ENCODE measurements around the gene DACH1.

DACH1 gene

DNA sequence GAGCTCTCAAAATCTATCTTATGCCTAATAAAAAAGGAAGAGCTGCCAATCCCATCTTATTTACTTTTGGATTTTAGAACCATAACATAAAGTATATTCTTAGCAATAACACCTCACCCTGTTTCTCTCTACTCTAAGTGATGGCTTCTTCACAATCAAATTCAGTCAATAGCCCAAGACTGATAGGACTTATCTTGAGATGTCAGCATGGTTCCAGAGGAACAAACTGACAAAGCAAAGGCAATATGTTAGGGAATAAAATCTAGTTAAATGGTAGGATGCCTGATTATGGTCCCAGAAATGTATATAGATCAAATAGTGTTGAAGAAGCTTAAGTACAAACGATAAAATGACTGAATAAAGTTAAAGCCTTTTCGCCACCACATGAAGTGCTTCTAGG lies 36.3 kb downstream of the DACH1 start:
- no peak for DNase-seq

DNA sequence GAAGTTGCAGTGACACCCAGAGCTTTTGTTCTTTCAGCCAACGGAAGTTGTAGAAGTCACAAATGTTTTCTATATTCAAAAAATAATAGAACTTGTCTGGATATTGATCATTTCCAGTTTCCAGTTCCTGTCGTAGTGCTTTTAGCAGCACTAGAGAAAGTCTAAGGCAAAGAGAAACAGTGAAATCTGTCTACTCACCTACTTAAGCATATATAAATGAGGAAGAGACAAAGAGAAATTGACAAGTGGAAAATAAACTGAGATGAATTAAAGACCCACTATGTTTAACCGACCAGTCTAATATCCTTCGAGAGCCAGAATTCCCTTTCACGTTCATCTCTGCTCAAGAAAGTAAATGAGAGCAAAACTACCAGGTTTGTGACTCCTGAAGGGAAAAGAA lies 36.7 kb downstream of the DACH1 start:
- DNase-seq = no peak

DNA sequence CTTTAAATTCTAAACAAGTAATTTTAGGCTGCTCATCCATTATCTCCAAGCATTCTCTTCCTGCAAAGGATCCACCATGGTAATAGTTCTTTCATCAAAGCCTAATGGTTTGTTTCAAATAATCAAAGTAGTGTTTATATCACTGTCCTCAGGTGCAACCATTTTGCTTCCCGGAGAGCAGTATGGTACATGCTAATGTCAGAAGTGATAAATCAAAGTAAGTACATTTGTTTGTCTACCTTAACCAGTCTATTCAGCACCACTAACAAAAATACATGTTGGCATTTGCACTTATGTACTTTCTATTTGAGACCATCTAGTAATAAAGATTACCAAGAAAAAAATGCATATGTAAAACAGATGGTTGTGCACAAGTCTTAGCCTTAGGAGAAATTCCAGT lies 37.5 kb downstream of the DACH1 start:
- DNase-seq = no peak

DNA sequence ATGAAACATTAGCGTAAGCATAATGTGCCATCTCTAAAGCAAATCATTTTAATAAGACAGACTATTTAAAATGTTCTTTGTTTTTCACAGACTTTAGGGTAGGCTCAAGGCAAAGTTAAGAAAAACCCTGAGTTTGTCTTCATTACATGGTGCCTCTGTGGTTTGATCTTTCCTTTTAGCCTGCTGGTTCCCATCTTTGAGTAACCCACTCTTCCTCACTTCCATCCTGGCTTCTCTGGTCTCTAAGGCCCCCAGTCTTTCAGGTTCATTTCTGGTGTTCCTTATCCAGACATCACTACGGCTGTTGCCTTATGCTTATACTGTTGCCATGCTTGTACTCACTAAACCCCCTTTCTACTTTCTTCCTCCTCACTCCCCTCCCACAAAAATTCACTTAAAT lies 38.4 kb downstream of the DACH1 start:
- no peak for DNase-seq

DNA sequence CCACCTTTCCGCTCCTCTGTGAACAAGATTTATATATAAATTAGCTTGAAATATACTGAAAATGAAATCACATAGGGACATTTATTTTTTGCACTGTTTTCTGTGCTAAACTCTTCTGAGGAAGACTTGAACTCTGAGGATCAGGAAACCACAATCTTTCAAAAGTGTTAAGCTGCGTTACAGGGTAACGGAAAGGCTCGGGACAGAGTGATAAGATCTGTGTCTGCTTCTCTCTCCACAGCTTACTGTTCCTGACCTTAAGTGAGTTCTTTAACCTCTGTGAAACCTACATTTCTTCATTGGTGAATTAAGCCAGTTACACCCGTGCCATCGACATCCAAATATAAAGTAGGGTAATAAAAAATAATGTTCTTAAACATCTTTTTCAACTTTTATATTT lies 38.9 kb downstream of the DACH1 start:
- DNase-seq = no peak

DNA sequence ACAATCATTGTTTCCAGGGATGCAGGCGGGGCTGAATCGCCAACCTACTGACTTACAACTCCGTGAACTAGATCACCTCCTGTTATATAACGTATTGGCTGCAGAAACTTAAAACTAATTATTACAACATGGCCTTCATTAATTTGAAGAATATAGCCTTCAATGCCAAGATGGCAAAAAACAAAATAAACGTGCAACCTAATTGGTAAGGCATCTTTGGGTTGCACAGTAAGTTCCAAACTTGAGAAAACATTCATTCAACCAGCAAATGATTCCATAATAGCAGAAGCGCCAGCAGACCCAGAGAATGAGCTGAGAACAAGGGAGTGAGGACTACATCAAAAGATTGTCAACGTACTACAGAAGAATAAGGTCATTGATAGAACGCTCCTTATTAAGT lies 39.8 kb downstream of the DACH1 start:
- DNase-seq = no peak

DNA sequence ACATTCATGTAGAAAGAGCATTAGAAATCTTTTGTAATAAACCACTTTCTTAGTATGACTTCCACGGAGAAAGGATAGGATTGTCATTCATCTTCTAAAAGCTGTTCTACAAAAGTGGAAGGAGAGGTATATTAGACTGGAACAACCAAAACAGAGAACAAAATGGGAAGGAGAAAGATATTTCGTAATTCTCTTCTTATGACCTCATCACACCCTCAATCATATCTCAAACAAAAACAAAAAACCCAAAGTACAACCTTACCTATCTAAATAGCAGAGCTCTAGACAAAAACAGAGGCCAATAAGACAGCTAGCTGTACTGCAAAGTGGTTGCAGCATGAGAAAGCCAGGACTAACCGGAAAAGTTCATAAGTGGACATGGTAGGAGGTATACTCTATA lies 46.3 kb downstream of the DACH1 start:
- no peak for DNase-seq

DNA sequence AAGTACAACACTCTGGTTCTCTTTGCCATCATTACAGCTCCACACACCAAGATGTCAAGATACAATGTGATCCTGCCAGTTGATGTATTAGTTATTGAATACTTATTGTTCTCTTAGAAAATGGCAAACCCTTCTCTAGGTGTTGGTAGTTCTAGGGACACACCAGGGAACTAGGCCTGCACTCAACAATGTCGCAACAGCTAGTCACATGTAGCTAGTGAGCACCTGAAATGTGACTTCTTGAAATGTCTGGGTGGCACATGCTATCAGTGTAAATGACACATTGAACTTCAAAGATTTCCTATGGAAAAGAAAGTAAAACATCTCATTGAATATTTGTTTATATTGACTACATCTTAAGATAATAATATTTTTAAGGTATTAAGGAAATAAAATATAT lies 49.7 kb downstream of the DACH1 start:
- DNase-seq = no peak

DNA sequence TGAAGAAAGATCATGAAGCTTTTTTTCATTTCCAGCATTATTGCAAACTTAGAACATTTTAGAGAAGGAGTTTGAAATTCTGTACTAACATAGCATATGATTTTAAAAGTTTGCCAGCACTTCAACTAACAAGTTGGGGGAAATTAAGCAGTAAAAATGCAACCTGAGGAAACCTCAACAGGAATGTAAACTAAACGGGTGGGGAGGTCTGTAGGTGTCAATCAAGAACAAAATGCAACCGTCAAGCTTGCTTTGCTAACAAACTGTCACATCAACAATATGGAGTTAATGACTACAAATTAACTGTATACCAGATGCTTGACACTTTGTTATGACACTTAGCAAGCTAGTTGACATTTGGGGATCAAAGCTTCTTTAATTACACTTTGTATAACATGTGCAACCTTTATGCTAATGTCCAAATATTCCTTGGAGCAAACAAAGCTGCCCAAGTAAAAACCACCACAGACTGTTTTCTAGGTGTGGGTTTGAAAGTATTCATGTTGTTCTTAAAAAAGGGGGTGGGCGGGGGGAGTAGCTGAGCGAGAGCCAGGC lies 52.1 kb downstream of the DACH1 start:
- DNase-seq = no peak

DNA sequence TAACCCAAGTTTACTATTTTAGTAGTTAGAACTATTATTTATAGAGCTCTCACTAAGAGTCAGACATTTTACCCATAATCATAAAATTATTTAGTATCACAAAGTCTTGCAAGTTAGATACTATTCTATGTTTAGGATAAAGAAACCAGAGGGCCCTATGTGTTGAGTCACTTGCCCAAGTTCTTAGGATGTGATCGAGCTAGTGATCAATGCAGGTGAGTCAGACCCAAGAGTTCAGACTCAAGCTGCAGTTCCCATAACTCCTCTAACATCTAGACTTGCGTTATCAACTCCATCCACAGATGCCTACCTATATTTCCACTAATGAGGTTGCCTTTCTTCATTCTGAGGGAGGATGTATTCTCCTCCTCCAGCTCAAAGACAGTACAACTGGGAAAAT lies 53.8 kb downstream of the DACH1 start:
- DNase-seq = no peak

DNA sequence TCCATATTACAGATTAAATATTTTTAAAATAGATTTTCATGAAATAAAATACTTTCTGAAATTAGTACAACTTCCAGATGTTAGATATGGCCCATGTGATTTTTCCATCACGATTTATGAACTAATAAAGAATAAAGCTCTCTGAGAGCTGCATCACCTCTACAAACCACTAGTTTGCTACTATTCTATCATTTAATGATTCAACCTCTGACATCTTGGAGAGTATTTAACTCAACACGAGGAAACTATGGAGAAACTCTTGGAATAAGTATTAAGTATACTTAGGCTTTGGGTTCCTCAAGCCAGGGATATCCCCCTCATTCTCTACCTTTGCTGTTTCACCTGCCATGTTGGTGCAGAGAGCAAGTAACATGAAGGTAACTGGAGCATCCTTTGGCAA lies 55.7 kb downstream of the DACH1 start:
- no peak for DNase-seq

DNA sequence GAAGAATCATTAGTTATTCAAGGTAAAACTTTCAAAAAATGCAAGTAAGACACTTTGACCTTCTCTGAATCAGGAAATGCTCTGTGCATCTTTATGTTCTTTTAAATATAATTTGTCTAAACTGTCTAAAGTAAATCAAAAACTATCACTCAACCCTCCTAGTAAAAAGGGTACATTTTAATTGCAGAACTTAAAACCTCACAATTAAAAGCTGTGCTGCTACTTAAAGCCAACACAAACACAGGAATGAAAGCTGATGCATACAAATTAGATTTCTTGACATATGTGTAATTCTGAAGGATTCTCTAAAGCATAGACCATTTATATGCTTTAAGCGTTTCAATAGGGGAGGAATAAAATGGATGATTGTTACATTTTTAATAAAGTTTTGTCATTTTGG lies 58.3 kb downstream of the DACH1 start:
- no peak for DNase-seq

DNA sequence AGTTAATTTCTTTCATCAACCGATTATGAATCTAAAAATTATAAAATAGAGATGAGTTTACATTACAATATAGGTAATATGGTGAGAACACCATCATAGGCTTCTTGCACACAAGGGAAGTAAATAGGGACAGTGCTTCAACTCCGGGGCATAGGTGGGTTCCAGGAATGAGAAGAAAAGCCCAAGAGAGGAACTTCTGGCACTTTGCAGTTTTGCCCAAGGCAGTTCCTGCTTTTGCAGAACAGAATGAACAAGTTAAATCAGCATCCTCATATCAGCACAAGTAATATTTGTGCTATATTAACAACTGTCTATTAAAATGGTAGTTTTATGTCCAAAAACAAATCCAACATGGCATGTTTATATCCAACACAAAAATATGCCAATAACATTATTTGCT lies 60.1 kb downstream of the DACH1 start:
- DNase-seq = no peak

DNA sequence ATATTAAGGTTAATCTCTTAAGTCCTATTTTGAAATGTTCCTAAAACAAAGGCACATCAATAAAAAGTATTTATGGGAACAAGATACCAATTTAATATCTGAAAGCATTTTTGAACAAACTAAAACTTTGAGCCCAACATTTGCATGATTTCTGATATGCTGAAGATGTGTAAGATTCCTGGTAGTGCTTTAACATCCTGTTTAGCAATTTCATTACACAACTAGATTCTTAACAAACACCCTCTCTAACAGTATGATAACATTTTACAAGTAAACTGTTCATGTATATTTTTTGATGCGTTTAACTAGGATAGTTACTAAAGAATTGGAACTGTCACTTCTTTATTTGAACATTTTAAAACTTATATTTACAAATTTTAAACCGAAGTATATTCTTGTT lies 63.9 kb downstream of the DACH1 start:
- DNase-seq = no peak

DNA sequence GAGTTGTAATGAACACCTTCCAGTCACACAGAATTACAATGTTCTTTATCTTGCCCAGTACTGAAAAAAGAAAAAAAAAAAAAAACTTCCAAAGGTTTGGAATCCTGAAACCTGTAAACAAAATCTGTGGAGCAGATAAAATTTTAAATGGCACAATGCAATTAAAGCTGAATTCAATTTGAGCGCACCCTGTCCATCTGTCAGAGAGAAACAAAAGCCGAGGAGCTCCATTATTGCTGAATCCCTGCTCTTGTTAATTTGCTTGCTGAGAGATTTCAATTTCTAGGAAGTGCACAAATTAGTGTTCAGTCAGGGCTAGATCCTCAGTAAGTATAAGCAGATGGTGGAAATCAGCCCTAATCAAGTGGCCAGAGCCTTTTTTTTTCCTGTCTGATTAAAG lies 65.2 kb downstream of the DACH1 start:
- no peak for DNase-seq

DNA sequence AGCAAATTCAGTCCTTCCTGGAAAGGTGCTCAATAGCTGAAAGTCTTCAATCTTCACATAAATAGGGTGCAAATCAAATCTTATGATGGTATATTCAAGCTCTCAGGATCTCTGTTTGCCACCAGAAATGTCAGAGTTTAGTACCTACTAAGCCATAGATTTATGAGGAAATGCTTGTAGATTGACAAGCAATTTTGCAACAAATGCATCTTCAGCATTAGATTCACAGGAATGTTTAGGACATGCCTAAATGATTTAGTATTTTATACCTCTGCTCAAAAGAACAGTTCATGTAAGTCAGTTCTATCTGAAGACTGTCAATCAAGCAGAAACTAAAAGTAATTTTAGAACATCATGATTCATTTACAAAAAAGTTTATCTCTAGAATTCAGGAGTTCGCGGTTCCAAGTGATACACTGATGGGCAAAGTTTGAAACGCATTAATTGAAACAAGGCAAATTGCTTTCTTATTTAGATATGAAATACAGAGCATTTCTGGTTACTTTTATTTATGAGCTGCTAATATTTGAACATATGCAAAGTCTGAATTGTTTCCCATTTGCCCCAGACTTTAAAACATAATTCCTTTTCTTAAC lies 65.7 kb downstream of the DACH1 start:
- no peak for DNase-seq

DNA sequence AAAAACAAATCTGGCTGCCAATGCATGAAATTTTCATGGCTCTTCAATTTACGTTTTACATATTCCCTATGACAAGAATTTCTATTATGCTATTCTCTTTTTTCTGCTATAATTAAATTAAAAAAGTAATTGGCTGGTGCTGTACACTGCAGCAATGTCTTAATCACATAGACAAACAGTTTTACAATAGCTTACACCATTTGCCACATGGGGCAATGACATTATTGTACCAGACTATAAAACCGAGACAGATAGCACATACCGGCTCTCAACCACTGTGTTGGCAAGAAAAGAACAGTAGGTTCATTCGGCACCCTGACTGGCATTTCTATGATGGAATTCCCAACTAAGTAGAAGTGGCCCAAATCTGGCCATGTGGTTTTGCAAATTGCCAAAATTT lies 67.7 kb downstream of the DACH1 start:
- DNase-seq = no peak

DNA sequence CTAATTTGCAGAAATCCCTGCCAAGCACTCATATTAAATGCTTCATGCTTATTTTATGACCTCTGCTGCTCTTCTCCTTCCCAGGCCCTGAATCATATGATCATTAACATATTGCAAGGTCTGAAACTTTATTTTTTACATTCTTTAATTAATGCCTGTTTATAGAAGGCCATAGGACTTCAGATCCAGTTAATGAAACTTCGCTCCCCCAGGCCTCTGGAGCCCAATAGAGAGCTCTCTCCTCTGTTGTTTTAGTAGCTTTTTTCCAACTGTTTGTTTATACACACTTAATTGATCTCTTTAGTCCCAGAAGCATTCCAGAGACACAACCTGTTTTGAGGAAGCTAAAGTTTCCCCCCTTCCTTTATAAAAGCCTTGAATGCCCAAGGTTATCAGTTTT lies 68.3 kb downstream of the DACH1 start:
- no peak for DNase-seq

DNA sequence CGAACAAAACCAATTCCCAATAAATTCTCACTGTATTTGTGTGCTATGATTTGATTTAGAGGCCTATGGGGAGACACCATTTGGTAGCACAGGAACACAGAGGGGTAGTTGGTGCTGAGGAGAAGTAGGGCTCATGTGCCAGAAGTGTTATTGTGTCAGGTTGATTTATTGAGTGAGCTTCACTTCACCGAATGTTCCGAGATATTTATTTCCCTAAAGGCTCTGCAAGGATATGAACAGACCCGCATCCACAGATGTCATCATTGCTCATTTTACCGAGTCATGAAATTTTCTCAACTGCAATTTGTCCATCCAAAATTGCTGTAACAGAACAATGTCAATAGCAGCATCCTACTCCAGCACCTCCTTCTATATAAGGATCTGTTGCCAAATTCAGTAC lies 69.5 kb downstream of the DACH1 start:
- no peak for DNase-seq

DNA sequence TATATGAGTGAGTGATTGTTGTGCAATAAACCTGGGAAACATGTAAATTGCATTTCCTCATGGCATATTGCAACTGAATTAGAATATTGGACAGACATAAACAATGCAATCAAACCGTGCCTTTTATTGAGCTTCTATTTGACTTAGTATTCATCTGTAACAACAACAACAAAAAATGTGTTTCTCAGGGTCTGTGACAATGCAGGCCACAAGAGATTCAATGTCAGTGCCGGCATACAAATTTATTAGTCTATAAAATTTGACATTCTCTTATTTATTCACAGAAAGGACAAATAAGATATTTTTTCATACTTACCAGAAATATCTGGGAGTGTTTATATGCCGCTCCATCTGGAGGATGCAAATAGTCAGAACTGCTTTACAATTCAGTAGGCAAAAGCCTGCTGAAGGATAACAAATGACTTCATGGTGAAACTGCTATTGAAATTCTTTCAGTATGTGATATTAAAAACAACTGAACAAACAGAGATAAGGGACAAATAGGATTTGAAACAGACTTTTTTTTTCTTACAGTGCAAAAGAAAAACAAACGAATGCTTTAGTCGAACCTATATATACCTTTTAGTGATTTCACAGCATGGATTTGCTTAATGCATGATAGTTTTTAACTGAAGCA lies 77.2 kb downstream of the DACH1 start:
- DNase-seq = no peak

DNA sequence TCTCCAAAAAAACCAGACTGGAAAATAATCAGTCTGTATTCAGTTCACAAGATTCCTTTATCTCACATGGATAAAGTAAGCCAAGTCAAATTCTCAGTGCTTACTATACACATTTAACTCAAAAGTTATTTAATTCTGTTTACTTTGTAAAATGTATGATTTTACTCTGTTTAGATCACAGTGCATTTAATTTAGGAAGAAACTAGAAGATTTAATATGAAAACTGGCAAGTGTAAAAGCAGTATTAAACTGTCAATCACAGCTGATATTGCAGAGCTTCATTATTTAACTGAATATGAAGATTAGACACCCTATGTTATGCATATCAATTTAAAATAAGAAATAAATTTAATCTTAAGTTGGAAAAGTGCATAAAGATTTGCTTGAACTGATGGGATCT lies 78.0 kb downstream of the DACH1 start:
- DNase-seq = no peak

DNA sequence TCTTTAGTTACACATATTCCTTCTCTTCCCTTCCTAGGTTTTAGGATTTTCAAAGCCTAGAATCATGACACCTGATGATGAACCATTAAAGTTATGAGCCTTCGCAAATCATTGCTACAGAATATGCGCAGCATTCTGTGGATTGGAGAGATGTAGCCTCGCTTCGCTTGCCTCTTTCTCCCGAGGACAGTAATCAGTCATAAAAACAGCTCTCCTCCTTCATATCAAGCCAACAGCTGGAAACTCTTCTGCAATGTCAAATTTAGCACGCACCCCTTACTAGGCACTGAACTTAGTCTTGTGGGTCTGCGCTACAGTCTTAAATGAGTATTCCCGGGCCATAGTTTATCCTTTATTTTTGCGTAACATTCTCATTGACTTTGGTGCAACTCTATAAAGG lies 79.6 kb downstream of the DACH1 start:
- no peak for DNase-seq

DNA sequence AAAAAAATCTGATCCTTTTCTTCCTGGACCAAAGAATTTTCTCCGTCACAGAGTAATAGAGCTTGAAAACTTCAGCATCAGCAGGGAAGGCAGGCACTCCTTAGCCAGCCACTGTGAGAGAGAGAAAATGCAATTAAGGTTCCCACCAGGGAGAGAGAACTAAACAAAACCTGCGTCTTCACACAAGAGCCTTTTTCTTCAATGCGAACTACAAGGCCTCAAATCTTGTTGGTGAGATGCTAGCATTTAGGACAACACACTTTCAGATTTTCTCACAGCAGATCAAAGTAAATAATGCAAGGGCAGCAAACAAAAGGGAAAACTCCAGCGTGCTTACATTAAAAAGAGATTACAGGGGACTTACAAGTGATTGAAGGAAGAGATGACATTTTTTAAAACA lies 80.1 kb downstream of the DACH1 start:
- DNase-seq = no peak

DNA sequence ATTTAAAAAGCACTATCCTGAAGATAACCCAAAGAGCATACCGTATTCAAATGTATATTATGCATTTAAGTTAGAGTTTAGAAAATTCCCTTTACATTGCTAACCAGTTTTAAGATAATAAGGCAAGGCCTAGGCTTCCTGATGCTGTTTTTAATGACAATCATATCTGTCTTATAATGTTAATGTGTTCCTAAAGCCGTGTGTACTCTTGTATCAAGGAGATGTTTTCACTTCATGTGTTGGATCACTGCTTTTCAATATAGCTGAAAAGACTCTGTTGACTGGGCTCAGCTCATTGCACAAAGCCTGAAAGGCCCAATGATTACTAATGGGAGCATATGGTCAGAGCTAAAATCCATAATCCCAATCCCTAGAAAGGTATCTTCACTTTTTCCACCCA lies 81.6 kb downstream of the DACH1 start:
- DNase-seq = no peak
